COR-L47 (cell line): ENCODE results near the gene OR2A1.
"Not testable (repeated sequence)": the region's sequence is repeated elsewhere in the genome, so short reads cannot be mapped to it uniquely, and the experiment has no call there.

ENCODE experiments used
- DNase-seq: peaks from one replicate; lab custom pipeline; 2025; lab: John Stamatoyannopoulos, UW

Gene OR2A1

GRCh38 chr7:144323359-144323758 is 11.1 kb downstream of the OR2A1 start:
- not testable (repeated sequence) for DNase-seq

GRCh38 chr7:144325868-144326267 is 13.6 kb downstream of the OR2A1 start:
- not testable (repeated sequence) for DNase-seq

- not testable (repeated sequence) for DNase-seq
Measured at GRCh38 chr7:144330044-144330443, 17.8 kb downstream of the OR2A1 start.

- DNase-seq = not testable (repeated sequence)
Measured at GRCh38 chr7:144331221-144331995, 19.2 kb downstream of the OR2A1 start.

GRCh38 chr7:144331996-144332288 is 19.7 kb downstream of the OR2A1 start:
- DNase-seq = not testable (repeated sequence)

GRCh38 chr7:144348625-144349024 is 36.4 kb downstream of the OR2A1 start:
- DNase-seq = not testable (repeated sequence)

GRCh38 chr7:144351667-144352066 is 39.4 kb downstream of the OR2A1 start:
- not testable (repeated sequence) for DNase-seq

GRCh38 chr7:144355176-144355822 is 43.1 kb downstream of the OR2A1 start, which contains the start of gene ARHGEF5:
Gene ARHGEF5, plus strand, starts transcription at chr7:144355402. Its CDS starts 7,268 bp downstream, at chr7:144362670.
- not testable (repeated sequence) for DNase-seq

GRCh38 chr7:144356185-144356584 is 44.0 kb downstream of the OR2A1 start:
- DNase-seq = not testable (repeated sequence)

- not testable (repeated sequence) for DNase-seq
Measured at GRCh38 chr7:144356860-144357259, 44.6 kb downstream of the OR2A1 start.

GRCh38 chr7:144362061-144362460 is 49.8 kb downstream of the OR2A1 start:
- not testable (repeated sequence) for DNase-seq

GRCh38 chr7:144365523-144365922 is 53.3 kb downstream of the OR2A1 start:
- DNase-seq = not testable (repeated sequence)

GRCh38 chr7:144367250-144367649 is 55.0 kb downstream of the OR2A1 start:
- DNase-seq = not testable (repeated sequence)

GRCh38 chr7:144369221-144369620 is 57.0 kb downstream of the OR2A1 start:
- not testable (repeated sequence) for DNase-seq
